LNCAP (cell line): ENCODE results near the gene TMEM44.

Source experiments
- TF ChIP-seq, protein P1 (sequence below): fragments of 450-650 bp; IDR thresholded peaks from 2 replicates; pipeline ENCODE4 v1.5.1; 2017; ENCODE audit warnings: mild to moderate bottlenecking

The TMEM44 gene

DNA sequence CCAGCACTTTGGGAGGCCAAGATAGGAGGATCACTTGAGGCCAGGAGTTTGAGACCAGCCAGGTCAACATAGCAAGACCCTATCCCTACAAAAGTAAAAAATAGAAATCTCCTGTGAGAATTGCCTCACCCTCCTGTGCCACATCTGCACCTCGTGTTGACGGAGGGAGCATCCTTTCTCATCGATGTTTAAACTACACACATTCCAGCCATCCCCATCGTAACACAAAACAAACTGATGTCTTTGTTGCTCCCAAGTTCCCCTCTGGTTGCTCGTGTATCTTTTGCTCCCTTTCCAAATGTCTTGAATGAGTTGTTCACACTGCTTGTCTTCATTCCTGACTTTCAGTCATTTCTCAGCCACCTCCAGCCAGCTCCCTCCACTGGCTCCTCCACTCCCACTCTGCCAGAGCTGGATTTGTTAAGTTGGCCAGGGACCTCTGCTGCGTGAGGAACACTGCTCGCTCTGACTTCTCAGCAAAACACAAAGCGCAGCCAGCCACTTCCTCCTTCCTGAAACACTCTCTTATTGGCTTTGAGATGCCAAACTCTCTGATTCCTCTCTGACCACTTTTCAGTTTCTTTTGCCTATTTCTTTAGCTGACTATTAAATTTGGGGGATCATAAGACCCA lies 92.8 kb downstream of the TMEM44 start:
- TF ChIP-seq, protein P1, sequence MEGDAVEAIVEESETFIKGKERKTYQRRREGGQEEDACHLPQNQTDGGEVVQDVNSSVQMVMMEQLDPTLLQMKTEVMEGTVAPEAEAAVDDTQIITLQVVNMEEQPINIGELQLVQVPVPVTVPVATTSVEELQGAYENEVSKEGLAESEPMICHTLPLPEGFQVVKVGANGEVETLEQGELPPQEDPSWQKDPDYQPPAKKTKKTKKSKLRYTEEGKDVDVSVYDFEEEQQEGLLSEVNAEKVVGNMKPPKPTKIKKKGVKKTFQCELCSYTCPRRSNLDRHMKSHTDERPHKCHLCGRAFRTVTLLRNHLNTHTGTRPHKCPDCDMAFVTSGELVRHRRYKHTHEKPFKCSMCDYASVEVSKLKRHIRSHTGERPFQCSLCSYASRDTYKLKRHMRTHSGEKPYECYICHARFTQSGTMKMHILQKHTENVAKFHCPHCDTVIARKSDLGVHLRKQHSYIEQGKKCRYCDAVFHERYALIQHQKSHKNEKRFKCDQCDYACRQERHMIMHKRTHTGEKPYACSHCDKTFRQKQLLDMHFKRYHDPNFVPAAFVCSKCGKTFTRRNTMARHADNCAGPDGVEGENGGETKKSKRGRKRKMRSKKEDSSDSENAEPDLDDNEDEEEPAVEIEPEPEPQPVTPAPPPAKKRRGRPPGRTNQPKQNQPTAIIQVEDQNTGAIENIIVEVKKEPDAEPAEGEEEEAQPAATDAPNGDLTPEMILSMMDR = no peak

DNA sequence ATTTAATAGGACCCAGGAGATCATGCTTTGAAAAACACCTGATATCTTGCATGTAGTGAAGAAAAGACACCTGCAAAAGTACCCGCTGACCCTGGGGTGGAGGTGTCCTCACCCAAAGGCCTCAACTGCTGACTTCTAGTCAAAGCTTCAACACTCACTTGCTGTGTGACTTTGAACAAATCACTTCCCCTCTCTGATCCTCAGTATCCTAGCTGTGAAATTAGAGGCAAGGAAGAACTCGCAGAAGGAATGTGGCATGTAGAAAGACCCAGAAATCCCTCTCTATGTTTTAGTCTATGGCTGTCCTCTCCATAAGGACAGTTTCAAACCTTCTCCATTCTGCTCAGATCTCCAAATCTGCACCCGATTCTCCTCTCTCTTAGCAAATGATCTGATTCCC lies 93.7 kb downstream of the TMEM44 start:
- TF ChIP-seq, protein P1 = no peak

DNA sequence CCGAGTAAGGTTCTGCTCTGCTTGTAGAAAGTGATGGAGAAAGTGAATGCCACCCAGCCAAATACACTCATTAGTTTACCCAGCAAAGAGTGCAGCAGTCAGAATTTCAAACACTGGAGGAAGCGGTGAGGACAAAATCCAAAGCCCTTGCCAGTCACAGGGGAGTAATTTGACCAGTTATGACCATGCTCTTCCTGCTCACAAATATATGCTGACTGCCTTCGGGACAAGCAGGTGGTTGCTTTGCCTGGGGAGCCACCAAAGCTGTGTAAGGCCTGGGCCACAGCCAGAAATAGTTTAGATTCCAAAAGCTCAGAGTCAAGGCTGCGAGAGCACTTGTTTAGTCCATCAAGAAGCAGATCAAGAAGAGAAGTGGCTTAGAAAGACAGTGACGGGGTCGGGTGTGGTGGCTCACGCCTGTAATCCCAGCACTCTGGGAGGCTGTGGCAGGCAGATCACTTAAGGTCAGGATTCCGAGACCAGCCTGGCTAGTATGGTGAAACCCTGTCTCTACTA lies 95.4 kb downstream of the TMEM44 start:
- TF ChIP-seq, protein P1 = no peak
